Measurements from ENCODE around the gene KIF1A.
"Not testable (repeated sequence)": the region's sequence is repeated elsewhere in the genome, so short reads cannot be mapped to it uniquely, and the experiment has no call there.

GRCh38 chr2:240683329-240683979 is 136.6 kb downstream of the KIF1A start:
- TF ChIP-seq CTCF (IDR thresholded peaks at IDR 0.05; ENCODE audit: low read length); EZH2 (IDR thresholded peaks at IDR 0.05; ENCODE audit: borderline replicate concordance, low read length): not testable (repeated sequence)

Measured in OCI-LY1 (cell line).